Spleen (tissue), 11 donors: ENCODE measurements around the gene ANKS1B. TPM values are rescaled to one million over a fixed set of nuclear protein-coding genes. Genes with fewer than 3 reads are reported as not detected.
"Not testable (repeated sequence)": the region's sequence is repeated elsewhere in the genome, so short reads cannot be mapped to it uniquely, and the experiment has no call there.

Experiments used
- DNase-seq: peaks from one replicate; pipeline ENCODE4 v3.0.0-alpha.2; 2020
- H3K27ac ChIP-seq, 8 donors: fragments of 200-600 bp; sonication (generic) in 7 of 8; 1 replicate in 4 of 8; 2 replicates in 4 of 8; pipeline versions ENCODE4 v1.5.0 to v1.8.0; 2016 to 2021; ENCODE audit warnings: inconsistent platforms in 4 of 8, mild to moderate bottlenecking in 4 of 8, moderate library complexity in 1 of 8
- H3K27me3 ChIP-seq, 7 donors: fragments of 200-600 bp; sonication (generic) in 6 of 7; replicated peaks in 1 of 7; 1 replicate in 4 of 7; 2 replicates in 3 of 7; pipeline versions ENCODE4 v1.5.0 to v1.8.0; 2016 to 2021; ENCODE audit warnings: inconsistent platforms in 3 of 7, mild to moderate bottlenecking in 1 of 7
- H3K36me3 ChIP-seq, 6 donors: fragments of 200-600 bp; sonication (generic) in 5 of 6; 1 replicate in 4 of 6; 2 replicates in 2 of 6; pipeline versions ENCODE4 v1.5.0 to v1.8.0; 2016 to 2021; ENCODE audit warnings: inconsistent platforms in 2 of 6
- H3K4me1 ChIP-seq, 6 donors: fragments of 200-600 bp; sonication (generic) in 5 of 6; 1 replicate in 3 of 6; 2 replicates in 3 of 6; pipeline versions ENCODE4 v1.5.0 to v1.8.0; 2016 to 2021; ENCODE audit warnings: inconsistent platforms in 3 of 6
- H3K4me3 ChIP-seq, 8 donors: fragments of 200-600 bp; sonication (generic) in 7 of 8; 1 replicate in 4 of 8; 2 replicates in 4 of 8; pipeline versions ENCODE4 v1.5.0 to v1.8.0; 2016 to 2021; ENCODE audit warnings: inconsistent platforms in 4 of 8, mild to moderate bottlenecking in 4 of 8, moderate library complexity in 2 of 8
- H3K9me3 ChIP-seq, 8 donors: fragments of 200-600 bp; sonication (generic) in 7 of 8; 1 replicate in 4 of 8; 2 replicates in 4 of 8; pipeline versions ENCODE4 v1.5.0 to v1.8.0; 2016 to 2021; ENCODE audit warnings: inconsistent platforms in 4 of 8
- CTCF ChIP-seq, 11 experiments: fragments of 200-600 bp in 7 of 11; fragments of 450-650 bp in 4 of 11; sonication (generic) in 4 of 11; IDR thresholded peaks in 8 of 11; conservative IDR thresholded peaks in 3 of 11; 1 replicate in 7 of 11; 2 replicates in 4 of 11; pipeline versions ENCODE4 v1.4.0 to v1.8.0; 2016 to 2021; ENCODE audit warnings: antibody characterized with exemption in 11 of 11, inconsistent platforms in 4 of 11, mild to moderate bottlenecking in 1 of 11
- POLR2A ChIP-seq, 3 donors: fragments of 450-650 bp; IDR thresholded peaks; one replicate each; pipeline ENCODE4 v1.5.1; 2017; ENCODE audit warnings: antibody characterized with exemption in 3 of 3, mild to moderate bottlenecking in 1 of 3
- POLR2AphosphoS5 ChIP-seq, 3 donors: sonication (generic); formaldehyde crosslinking; IDR thresholded peaks; one replicate each; pipeline ENCODE4 v1.5.1; 2017; ENCODE audit warnings: antibody characterized with exemption in 3 of 3
- WGBS, 5 donors: extraction: QIAGEN DNeasy Blood & Tissue Kit in 3 of 5; methylation state at CpG; one replicate each; pipeline versions ENCODE4 v1.1.5 to v1.1.7; 2013 to 2018; 5-methylcytosine and 5-hydroxymethylcytosine counted together
- intact Hi-C: fragments of 100-400 bp; cut with DNase I; formaldehyde crosslinking; loops from one replicate; pipeline ENCODE4 v1.15.0; 2023; ENCODE audit warnings: low total_unique reads
- polyA plus RNA-seq, 3 donors: library from polyadenylated mRNA; stranded (reverse); fragments of 200-250 nt; gene quantifications; one replicate each; pipeline ENCODE4 v1.2.1, GENCODE V29; 2013
- total RNA-seq, 7 donors: library from RNA; depleted of rRNA in 3 of 7; stranded (reverse); fragments of >200 nt in 3 of 7; fragmentation: NEBNext Ultra II Directional in 4 of 7; extraction: Animal tissue kit (Norgen Biotek cat#: 25700) in 4 of 7; gene quantifications; one replicate each; pipeline versions ENCODE4 v1.1.0 to v1.2.1, GENCODE V29; 2016 to 2021
- donor health status: healthy with polysubstance abuse.
- donor health status: DM: no; HTN: no; CAD: no; lungs with moderate emphysema.
- donor health status: DM: no; HTN: no; CAD: no.
- donor health status: Bipolar disorder and iron deficiency.
- donor health status: healthy.
- donor health status: DM: no; HTN: no; CAD: no.
- donor health status: DM: yes; HTN: yes; CAD: no.

The ANKS1B gene
- total and polyA plus RNA-seq, 10 donors, result 0.21 to 8.0 (median 4.2) TPM

DNA sequence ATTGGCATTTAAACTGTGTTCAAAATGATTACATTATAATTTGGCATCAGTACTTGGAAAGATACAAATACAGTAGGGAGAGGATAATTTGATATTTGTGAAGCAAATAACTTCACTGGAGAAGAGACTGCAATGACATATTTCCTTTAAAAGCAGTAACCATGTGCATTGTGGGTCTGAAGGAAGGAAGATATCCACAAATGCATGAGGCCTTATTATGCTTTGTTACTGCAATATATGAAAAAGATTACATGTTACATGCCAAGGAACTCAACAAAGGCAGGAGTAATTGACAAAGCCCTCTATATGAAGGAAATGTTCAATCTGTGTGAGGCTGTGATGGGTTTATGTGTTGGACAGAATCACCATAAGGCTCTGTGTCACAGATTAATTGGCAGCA, 948.2 kb downstream of the ANKS1B start:
- Histone ChIP-seq H3K9me3 (peaks cover 0 to 4% (median 0%) of the 10 kb centered on the region in 8 donors), H3K27me3 (no peaks in the 10 kb centered on the region), H3K4me1 (no peaks in the 10 kb centered on the region), H3K36me3 (no peaks in the 10 kb centered on the region), H3K27ac (no peak overlapping the region), H3K4me3 (no peak overlapping the region)
- TF ChIP-seq POLR2A (IDR thresholded peaks at IDR 0.05) (no peak), POLR2AphosphoS5 (IDR thresholded peaks at IDR 0.05) (no peak)
- no peak for DNase-seq
- intact Hi-C loops, result no loop called here

DNA sequence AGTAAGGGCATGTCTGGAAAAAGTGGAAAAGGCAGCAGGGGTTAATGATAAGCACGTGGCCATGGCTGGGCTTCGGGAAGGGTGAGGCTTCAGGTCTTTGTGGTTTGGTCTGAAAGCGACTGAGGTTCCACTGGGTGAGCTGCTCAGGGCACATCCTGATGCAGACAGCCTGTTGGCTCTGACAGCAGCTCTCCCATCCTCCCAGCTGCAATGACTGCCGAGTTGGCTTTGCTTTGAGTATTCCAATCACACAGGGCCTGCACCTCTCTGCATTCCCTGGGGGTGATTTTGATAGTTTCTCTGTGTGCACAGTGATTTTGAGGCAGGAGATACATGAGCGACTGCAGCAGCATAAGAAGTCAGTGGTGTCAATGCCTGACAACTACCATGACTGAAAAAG, 948.9 kb downstream of the ANKS1B start:
- Histone ChIP-seq H3K36me3 (no peaks in the 10 kb centered on the region), H3K27ac (no peak overlapping the region), H3K9me3 (peaks cover 0 to 4% (median 0%) of the 10 kb centered on the region in 8 donors), H3K4me3 (no peak overlapping the region), H3K27me3 (no peaks in the 10 kb centered on the region), H3K4me1 (no peaks in the 10 kb centered on the region)
- no peak for TF ChIP-seq POLR2AphosphoS5 (IDR thresholded peaks at IDR 0.05)
- no peak for TF ChIP-seq CTCF (IDR thresholded peaks at IDR 0.05 in 8 of 11, conservative IDR thresholded peaks at IDR 0.05 in 3 of 11)
- no peak for TF ChIP-seq POLR2A (IDR thresholded peaks at IDR 0.05)
- intact Hi-C loops, result no loop called here
- WGBS, 5 donors, result 46 to 63% (median 49%) methylated on average over 5 of the region's 5 CpGs
- no peak for DNase-seq

DNA sequence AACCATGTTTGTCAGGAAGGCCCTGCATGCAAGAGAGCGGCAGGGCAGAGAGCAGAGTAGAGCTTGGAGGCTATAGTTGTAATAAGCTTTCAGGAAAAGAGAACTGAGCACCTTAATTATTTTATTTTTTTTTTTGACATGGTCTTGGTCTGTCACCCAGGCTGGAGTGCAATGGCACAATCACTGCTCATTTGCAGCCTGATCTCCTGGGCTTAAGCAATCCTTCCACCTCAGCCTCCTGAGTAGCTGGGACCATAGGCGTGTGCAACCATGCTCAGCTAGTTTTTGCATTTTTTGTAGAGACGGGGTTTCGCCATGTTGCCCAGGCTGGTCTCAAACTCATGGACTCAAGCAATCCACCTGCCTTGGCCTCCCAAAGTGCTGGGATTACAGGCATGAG, 950.5 kb downstream of the ANKS1B start:
- H3K4me1 ChIP-seq, H3K27ac ChIP-seq, H3K9me3 ChIP-seq, H3K4me3 ChIP-seq, intact Hi-C loops, DNase-seq, H3K36me3 ChIP-seq, H3K27me3 ChIP-seq: not testable (repeated sequence)
- 88 to 97% (median 94%) methylated on average over 4 of the region's 4 CpGs for WGBS, 5 donors

GRCh38 chr12:99029511-99030271, 955.0 kb downstream of the ANKS1B start:
- no peak overlapping the region for H3K4me3 ChIP-seq
- TF ChIP-seq POLR2AphosphoS5 (IDR thresholded peaks at IDR 0.05), result no peak
- TF ChIP-seq CTCF (IDR thresholded peaks at IDR 0.05 in 8 of 11, conservative IDR thresholded peaks at IDR 0.05 in 3 of 11), result no peak
- no peak for TF ChIP-seq POLR2A (IDR thresholded peaks at IDR 0.05)
- intact Hi-C loops, result no loop called here
- DNase-seq, result no peak
- H3K27ac ChIP-seq, result no peak overlapping the region
- WGBS, 5 donors, result 58 to 77% (median 60%) methylated on average over 4 to 5 of the region's 5 CpGs
- H3K27me3 ChIP-seq, result no peaks in the 10 kb centered on the region
- peaks cover 0 to 4% (median 0%) of the 10 kb centered on the region in 8 donors for H3K9me3 ChIP-seq
- H3K4me1 ChIP-seq, result no peaks in the 10 kb centered on the region
- H3K36me3 ChIP-seq, result no peaks in the 10 kb centered on the region

- Histone ChIP-seq H3K4me3 (no peak overlapping the region), H3K9me3 (peaks cover 0 to 4% (median 0%) of the 10 kb centered on the region in 8 donors), H3K36me3 (no peaks in the 10 kb centered on the region), H3K4me1 (no peaks in the 10 kb centered on the region), H3K27ac (no peak overlapping the region), H3K27me3 (no peaks in the 10 kb centered on the region)
- intact Hi-C loops, result no loop called here
- WGBS, 5 donors, result 68 to 83% (median 76%) methylated on average over 2 of the region's 2 CpGs
- TF ChIP-seq POLR2AphosphoS5 (IDR thresholded peaks at IDR 0.05) (no peak), CTCF (IDR thresholded peaks at IDR 0.05 in 8 of 11, conservative IDR thresholded peaks at IDR 0.05 in 3 of 11) (no peak), POLR2A (IDR thresholded peaks at IDR 0.05) (no peak)
- DNase-seq, result no peak
Observed at GRCh38 chr12:99027461-99027860, 957.3 kb downstream of the ANKS1B start.
